Sciatic nerve (tissue), 2 donors: ENCODE measurements around the gene NTSR1. TPM values are rescaled to one million over a fixed set of nuclear protein-coding genes. Genes with fewer than 3 reads are reported as not detected.

Experiments used
- ATAC-seq: fragments of 200-7000 bp; cut with Tn5 transposase; one replicate; pipeline ENCODE4 v1.9.1; 2020; ENCODE audit warnings: mild to moderate bottlenecking, moderate library complexity
- DNase-seq: peaks from one replicate; pipeline ENCODE4 v3.0.0-alpha.2; 2020; ENCODE audit warnings: low spot score
- intact Hi-C: fragments of 100-400 bp; cut with DNase I; formaldehyde crosslinking; loops from one replicate; pipeline ENCODE4 v1.14.2; 2022
- total RNA-seq: library from RNA; stranded (reverse); fragmentation: NEBNext Ultra II Directional; extraction: Animal tissue kit (Norgen Biotek cat#: 25700); gene quantifications from one replicate; pipeline ENCODE4 v1.2.1, GENCODE V29; 2021
- donor health status: DM: no; HTN: no; CAD: no.
- donor health status: DM: no; HTN: no; CAD: no.

The NTSR1 gene
- total RNA-seq, 1 donor from 2014 or later: 0.09 TPM

DNA sequence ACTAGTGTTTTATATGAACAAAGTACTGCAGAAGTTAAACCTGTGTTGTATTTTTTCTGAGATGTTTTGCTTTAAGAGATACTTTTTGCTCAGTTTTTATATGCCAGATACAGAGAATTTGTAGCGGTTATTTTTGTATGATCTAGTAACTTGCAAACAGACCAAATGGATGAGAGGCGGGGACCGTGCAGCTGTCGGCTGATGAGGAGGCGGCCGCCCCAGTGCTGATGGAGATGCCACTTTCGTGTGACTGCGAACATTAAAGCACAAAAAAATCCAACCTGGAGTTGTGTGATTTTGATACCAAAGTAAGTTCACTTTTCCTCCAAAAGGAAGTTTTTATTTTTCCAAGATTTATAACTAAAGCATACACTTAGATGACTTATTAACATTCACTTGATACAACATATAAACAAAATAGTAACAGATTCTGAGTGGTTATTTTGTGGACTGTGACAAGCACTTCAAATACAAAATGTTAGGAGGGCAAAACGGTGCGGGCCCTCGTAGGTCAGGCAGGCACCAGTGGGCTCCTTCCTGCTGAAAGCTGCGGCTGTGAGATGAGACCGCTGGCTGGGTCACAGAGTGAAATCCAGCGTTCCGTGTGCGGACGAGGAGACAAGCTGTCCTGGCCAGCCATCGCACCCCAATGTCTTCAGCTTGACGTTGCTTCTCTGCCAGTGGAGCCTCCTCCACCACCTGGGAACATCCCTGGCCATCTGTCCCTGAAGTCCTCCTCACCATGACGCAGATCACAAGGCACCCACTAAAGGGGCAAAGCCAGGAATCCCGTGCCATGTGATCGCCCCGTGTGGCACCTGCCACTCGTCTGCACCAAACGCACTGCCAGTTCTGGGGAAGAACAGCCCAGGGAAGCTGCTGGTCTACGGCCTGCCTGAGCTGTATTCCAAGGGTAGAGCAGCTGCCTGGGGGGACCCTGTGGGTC, 92.0 kb downstream of the NTSR1 start:
- DNase-seq (no peak), ATAC-seq (no peak)
- intact Hi-C loops: no loop called here

DNA sequence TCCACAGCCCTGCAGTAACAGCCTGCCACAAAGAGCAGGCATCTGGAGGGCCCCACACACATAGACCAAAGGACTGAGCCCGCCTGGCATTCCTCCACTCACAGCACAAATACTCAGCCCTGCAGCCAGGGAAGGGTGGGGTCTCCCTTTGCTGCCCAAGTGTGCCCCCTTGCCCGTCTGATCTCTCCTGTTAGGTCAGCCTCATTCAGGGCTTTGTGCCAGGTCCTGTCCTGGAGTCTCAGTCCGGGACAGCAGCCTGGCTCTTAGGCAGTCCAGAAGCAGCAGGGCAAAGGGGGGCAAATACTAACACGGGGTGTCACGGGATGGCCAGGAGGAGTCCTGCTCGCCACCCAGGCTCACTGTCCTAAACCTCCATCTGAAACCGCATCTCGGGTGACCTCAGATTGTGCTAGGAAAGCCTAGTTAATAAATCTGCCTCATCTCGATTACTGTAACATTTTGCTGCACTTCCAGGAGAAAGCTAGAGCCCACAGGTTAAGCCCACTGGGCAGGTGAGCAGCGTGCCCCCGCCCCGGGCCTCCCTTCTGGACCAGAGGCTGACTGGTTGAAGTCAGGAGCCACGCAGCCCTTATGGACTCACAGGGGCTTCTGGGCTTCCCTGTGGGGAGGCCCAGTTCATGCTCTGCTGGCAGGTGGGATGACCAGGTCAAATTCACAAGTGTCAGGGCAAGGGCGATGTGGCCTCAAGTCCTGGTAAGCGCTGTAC, 92.8 kb downstream of the NTSR1 start:
- DNase-seq (no peak), ATAC-seq (no peak)
- intact Hi-C loops: no loop called here

DNA sequence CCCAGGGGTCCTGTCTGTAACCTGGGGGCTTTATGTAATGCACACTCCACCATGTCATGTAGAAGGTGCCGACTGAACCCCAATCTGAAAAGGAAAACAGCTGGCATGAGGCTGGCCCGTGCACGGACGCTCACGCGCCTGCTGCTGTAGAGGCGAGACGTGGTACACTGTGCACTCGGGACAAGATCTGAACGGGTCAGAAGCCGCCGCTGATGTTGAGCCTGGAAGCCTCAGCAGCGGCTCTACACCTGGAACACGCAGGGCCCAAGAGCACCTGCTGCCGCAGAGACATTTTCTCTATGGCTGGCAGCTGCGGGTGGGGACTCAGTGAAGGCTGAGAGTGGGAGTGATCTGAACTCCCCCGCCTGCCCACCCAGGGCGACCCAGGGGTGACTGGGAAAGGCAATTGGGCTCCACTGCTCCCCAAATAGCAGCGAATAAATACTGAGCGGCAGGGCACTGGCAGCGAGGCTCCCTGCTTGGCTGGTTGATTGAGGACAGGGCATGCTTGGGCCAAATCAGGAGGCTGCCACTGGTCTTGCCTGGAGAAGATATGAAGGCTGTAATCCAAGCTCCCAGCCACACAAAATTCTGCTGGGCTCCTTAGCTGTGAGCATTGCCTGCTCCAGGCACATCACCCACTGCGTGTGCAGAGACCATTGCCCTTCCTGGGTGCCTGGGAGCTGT, 93.5 kb downstream of the NTSR1 start:
- DNase-seq (no peak), ATAC-seq (no peak)
- intact Hi-C loops: no loop called here

DNA sequence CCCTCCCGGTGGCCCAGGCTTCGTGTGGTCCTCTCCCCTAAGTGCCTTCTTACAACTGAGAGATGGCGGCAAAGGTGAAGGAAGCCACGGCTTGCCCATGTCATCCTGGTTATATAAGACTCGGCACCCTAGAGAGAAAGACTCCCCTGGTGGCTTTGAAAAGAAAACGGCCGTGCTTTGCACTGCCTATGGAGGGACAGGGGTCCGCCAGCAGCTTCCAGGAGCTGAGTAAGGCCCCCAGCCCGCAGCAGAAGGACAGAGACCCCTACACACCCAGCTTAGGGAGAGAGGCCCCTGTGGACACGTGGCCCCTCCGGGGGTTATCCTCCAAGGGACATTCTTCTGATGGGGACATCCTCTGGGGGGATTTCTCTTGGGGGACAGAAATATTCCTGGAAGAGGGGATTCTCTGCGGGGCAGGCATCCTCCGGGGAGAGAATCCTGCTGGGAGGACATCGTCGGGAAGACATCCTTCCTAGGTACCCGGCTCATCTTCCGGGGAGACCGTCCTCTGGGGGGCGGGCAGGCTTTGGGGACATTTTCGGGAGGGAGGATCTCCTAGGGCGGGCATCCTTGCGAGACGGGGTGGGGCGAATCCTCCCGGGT, 95.5 kb downstream of the NTSR1 start:
- no peak for ATAC-seq
- intact Hi-C loops: no loop called here
- DNase-seq: no peak

DNA sequence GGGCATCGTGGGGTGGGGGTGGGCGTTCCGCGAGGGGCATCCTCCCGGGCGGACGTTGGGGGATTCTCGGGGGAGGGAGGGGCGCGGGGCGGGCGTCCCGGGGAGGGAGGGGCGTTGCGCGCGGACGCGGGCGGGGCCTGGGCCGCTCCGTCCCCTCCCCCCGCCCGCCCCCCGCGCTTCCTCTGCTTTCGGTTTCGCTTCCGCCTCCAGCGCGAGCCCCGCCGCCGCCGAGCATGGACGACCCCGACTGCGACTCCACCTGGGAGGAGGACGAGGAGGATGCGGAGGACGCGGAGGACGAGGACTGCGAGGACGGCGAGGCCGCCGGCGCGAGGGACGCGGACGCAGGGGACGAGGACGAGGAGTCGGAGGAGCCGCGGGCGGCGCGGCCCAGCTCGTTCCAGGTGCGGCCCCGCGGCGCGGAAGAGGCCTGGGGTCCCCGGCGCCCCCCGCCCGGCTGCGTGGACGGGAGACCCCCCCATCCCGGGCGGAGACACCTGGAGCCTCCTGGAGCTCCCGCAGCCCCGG, 96.1 kb downstream of the NTSR1 start, which contains the start of gene OGFR:
TSS of gene OGFR (plus strand) at position 209 of the 528 bp plus-strand sequence. CDS start at position 234, 25 bp downstream.
- DNase-seq: peak; percentile 88
- intact Hi-C loops: no loop called here
- ATAC-seq: peak; percentile 10

DNA sequence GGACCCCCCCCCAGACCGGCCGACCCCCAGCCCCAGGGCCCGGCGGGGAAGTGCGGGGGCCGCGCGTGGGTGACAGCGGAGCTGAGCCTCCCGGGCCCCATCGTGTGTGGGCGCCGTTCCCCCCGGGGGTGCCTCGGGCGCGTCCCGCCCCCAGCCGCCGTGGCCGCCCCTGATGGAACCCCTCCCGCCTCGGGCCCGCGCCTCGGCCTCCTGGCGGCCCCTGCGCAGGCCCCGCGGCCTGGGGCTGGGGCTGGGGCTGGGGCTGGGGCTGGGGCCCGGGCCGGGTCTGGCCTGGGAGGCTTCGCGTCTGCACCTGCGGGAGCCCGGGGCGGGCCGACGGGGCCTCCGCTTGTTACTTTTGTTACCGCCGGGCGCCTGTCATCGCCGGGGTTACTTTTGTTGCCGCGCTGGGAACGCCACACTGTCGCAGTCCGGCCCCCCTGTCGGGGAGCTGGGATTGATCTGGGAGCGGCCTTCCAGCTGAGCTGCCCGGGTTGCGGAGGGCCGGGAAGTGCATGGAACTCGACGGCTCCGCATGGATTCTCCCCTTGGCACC, 96.6 kb downstream of the NTSR1 start:
- DNase-seq (no peak), ATAC-seq (no peak)
- intact Hi-C loops: no loop called here

DNA sequence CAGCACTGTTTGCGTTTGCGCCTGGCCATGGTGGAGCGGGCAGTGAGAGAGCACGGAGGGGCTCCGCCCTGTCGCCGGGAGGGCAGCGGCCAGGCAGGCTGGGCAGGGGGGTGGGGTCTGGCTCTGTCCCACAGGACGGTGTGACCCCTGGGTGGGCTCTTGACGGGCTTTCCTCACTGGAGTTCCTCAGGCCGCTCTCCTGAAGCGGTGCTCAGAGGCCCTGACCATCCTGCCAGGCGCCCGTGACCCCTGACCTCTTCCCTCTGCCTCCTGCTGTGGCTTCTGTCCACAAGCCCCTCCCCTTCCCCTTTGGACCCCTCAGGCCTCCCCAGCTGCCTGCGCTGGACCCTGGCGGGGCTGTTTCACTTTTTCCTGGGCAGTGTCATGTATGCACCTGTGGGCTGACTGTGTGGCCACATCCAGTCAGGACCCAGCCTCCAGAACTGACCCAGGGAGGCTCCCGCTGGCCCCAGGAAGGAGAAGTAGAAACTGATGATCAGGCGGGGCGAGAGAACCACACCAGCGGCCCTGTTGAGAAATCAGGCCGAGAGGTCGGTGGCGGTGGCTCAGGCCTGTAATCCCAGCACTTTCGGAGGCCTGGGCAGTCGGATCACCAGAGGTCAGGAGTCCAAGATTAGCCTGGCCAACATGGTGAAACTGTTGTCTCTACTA, 97.2 kb downstream of the NTSR1 start:
- intact Hi-C loops: no loop called here
- DNase-seq (no peak), ATAC-seq (peak; percentile 35)

DNA sequence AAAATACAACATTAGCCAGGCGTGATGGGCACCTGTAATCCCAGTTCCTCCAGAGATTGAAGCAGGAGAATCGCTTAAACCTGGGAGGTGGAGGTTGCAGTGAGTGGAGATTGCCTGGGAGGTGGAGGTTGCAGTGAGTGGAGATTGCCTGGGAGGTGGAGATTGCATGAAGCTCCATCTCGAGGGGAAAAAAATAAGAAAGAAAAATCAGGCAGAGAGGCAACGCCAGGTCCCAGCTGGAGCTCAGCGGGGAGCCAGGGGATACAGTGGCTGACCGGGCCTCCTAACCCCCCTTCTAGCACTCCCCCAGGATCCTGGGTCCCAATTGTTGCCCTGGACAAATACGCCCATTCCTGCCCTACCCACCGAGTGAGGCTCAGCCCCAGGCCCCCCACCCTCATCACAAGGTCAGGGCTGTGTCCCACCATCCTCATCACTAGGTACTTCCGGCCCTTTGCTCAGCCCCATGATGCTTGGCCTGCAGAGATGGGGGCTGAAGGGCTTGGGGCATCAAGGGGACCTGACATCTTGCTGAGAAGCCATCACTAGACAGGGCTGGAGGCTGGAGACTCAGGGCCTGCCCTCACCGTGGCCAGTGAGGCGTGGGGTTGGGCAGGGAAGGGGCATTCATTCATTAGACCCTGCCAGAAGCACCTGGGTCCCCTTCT, 97.9 kb downstream of the NTSR1 start:
- intact Hi-C loops: no loop called here
- no peak for DNase-seq
- ATAC-seq: no peak

DNA sequence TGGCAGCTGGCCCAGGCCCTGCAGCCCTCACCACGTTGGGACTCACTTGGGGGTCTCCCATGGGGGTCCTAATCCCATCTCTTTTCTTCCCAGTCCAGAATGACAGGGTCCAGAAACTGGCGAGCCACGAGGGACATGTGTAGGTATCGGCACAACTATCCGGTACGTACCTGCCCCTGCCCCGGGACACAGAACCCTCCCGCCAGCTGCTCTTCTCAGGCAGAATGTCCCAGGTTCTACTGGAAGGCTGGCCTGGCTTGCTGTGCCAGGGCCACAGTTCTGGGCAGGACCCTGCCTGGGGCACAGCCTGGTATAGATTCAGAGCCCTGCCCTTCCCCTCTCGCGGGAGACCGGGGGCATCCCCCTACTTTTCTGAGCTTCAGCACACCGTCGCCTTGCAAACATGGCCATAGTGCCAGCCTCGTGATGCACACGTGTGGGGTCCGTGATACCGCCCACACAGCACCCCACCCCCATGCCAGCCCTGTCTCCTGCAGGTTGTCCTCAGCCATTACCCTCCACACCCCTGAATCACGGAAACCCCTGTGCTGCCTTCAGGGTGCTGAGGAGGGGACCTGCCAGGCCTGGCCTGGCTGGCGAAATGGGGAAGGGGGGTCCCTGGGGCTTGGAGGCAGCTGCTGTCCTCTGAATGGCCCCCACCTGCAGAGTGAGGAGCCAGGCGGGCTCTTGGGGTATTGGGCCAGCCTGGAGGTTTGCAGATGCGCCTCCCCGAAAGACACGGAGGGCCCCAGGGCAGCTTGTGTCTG, 99.0 kb downstream of the NTSR1 start:
- intact Hi-C loops: no loop called here
- DNase-seq: no peak
- ATAC-seq: no peak

DNA sequence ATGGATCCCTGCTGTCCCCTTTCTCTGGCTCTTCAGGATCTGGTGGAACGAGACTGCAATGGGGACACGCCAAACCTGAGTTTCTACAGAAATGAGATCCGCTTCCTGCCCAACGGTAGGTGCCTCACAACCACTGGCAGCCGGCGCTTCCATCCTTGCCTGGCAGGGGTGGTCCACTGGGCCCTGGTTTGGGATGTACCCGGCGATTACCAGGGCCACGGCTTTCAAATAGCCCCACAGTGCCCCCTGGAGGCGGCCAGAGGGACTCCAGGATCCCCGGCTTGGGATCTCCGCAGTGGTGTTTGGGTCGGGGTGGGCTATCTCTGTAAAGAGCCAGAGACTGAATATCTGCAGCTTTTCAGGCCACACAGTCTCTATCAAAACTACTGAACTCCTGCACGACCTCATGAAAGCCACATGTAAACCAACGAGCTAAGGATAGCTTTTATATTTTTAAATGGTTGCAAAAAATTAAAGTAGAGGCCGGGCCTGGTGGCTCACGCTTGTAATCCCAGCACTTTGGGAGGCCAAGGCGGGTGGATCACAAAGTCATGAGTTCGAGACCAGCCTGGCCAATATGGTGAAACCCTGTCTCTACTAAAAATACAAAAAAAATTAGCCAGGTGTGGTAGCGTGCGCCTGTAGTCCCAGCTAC, 99.7 kb downstream of the NTSR1 start:
- intact Hi-C loops: no loop called here
- DNase-seq (peak; percentile 86), ATAC-seq (peak; percentile 66)

DNA sequence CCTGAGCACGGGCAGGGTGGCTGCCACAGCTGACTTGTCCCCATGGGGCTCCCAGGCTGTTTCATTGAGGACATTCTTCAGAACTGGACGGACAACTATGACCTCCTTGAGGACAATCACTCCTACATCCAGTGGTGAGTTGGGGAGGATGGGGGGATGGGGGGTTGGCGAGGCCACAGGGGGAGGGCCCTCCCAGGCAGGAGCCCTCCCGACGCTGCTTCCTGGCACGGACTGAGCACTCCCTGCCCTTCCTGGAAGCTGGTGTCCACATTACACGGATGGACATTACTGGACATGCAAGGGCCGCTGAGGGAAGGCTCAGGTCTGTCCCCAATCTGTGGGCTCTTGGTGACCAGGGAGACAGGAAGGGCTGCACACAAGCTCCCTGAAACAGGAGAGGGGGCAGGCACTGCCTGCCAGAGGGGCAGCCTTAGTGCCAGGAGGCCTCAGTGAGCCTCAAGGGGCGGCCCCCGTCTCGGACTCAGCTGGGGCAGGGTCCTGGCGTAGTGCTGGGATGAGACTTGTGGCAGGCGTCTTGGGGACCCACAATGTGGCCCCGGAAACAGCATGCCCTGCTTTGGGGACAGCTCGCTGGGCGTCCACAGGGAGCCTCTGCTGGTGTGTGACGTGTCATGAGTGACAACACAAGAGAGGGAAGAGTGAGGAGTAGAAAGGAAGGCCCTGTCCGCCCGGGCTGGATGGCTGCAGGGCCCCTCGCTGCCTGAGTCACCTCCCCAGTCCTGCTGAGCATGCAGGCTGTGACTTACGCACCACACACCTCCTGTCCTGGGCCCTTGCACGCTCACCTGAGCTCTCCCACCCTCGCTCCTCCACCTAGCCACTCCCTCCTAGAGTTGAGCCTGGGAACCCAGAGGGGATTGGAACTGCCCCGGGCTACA, 101.1 kb downstream of the NTSR1 start:
- ATAC-seq: no peak
- no peak for DNase-seq
- intact Hi-C loops: no loop called here

DNA sequence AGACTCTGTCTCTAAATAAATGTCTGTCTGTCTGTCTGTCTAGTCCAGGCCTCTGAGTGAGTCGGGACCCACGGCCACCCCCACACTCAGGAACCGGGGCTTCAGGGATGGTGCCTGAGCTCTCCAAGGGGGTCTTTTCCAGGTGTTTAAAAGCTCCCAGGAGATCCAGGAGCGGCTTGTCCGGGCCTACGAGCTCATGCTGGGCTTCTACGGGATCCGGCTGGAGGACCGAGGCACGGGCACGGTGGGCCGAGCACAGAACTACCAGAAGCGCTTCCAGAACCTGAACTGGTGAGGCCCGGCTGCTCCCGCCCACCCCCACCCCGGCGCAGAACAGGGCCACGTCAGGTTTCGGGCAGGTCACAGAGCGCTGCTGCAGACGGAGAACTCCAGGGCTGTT, 102.7 kb downstream of the NTSR1 start:
- ATAC-seq (no peak), DNase-seq (no peak)
- intact Hi-C loops: no loop called here

DNA sequence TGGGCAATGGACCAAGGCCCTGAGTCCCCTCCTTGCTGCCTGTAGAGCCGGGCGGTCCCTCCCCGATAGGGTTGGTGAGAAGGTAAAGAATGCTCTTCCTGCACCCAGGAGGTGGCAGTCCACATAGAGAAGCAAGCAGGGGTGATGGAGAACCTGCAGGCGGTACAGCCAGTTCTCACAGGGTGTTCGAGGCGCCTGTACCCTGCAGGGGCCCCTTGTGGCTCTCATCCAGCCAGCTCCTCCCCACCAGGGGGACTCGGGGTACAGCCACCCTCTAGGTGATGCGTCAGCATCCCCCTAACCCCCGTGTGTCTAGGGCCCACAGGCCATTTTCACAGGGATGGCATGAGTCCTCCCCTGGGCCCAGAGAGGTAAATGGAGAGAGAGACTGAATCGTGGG, 103.1 kb downstream of the NTSR1 start:
- DNase-seq (no peak), ATAC-seq (no peak)
- intact Hi-C loops: no loop called here
